Measurements from ENCODE around the gene WBP1.

WBP1 gene

GRCh38 chr2:74503506-74504475 lies 45.6 kb downstream of the WBP1 start:
- Mint-ChIP-seq H3K27ac (no peak overlapping the region), H3K9me3 (no peaks in the 10 kb centered on the region), H3K4me3 (peak overlapping the region; percentile 89), H3K27me3 (ENCODE audit: low read depth, poor library complexity) (peaks cover 100% of the 10 kb centered on the region), H3K36me3 (ENCODE audit: low read depth) (peaks cover 30% of the 10 kb centered on the region), H3K4me1 (peaks cover 87% of the 10 kb centered on the region)
- DNase-seq: peak; percentile 15
- TF ChIP-seq CTCF (IDR thresholded peaks at IDR 0.05): no peak

GRCh38 chr2:74504591-74504990 lies 46.4 kb downstream of the WBP1 start:
- TF ChIP-seq CTCF (IDR thresholded peaks at IDR 0.05): no peak
- DNase-seq: no peak
- peaks cover 30% of the 10 kb centered on the region for H3K36me3 Mint-ChIP-seq (ENCODE audit: low read depth)
- H3K4me3 Mint-ChIP-seq: peak overlapping the region; percentile 89
- peaks cover 83% of the 10 kb centered on the region for H3K4me1 Mint-ChIP-seq
- no peak overlapping the region for H3K27ac Mint-ChIP-seq
- H3K9me3 Mint-ChIP-seq: no peaks in the 10 kb centered on the region
- peaks cover 100% of the 10 kb centered on the region for H3K27me3 Mint-ChIP-seq (ENCODE audit: low read depth, poor library complexity)

- H3K9me3 Mint-ChIP-seq: no peaks in the 10 kb centered on the region
- DNase-seq: no peak
- H3K4me3 Mint-ChIP-seq: peak overlapping the region; percentile 26
- no peak for TF ChIP-seq CTCF (IDR thresholded peaks at IDR 0.05)
- no peak overlapping the region for H3K27ac Mint-ChIP-seq
- H3K36me3 Mint-ChIP-seq (ENCODE audit: low read depth): peaks cover 30% of the 10 kb centered on the region
- H3K27me3 Mint-ChIP-seq (ENCODE audit: low read depth, poor library complexity): peaks cover 100% of the 10 kb centered on the region
- H3K4me1 Mint-ChIP-seq: peaks cover 73% of the 10 kb centered on the region
These were observed 47.4 kb downstream of the WBP1 start for GRCh38 chr2:74505448-74506246.

GRCh38 chr2:74507145-74507925 lies 49.1 kb downstream of the WBP1 start, which contains the start of gene PCGF1:
Gene PCGF1, minus strand, starts transcription at chr2:74507695. Its CDS starts 27 bp downstream, at chr2:74507668.
- Mint-ChIP-seq H3K27ac (peak within 1 kb of the TSS; percentile 100), H3K36me3 (ENCODE audit: low read depth) (peaks cover 30% of the 10 kb centered on the region), H3K27me3 (ENCODE audit: low read depth, poor library complexity) (peaks cover 100% of the 10 kb centered on the region), H3K9me3 (peaks cover 4% of the 10 kb centered on the region), H3K4me1 (peaks cover 56% of the 10 kb centered on the region), H3K4me3 (peak within 1 kb of the TSS; percentile 99)
- peak; percentile 68 for TF ChIP-seq CTCF (IDR thresholded peaks at IDR 0.05)
- DNase-seq: peak; percentile 99

GRCh38 chr2:74507926-74508520 lies 49.8 kb downstream of the WBP1 start:
- H3K36me3 Mint-ChIP-seq (ENCODE audit: low read depth): peaks cover 30% of the 10 kb centered on the region
- DNase-seq: peak; percentile 45
- peaks cover 100% of the 10 kb centered on the region for H3K27me3 Mint-ChIP-seq (ENCODE audit: low read depth, poor library complexity)
- H3K4me1 Mint-ChIP-seq: peaks cover 56% of the 10 kb centered on the region
- TF ChIP-seq CTCF (IDR thresholded peaks at IDR 0.05): no peak
- peak overlapping the region; percentile 99 for H3K4me3 Mint-ChIP-seq
- peak overlapping the region; percentile 100 for H3K27ac Mint-ChIP-seq
- peaks cover 4% of the 10 kb centered on the region for H3K9me3 Mint-ChIP-seq

All from nephron progenitor cell (in vitro differentiated cells).